NB4 (cell line): ENCODE results near the gene CTSA.

Source experiments
- CTCF ChIP-seq: IDR thresholded peaks from one replicate; pipeline ENCODE4 v1.5.1; 2012; ENCODE audit warnings: low read depth, low read length
- MAX ChIP-seq: IDR thresholded peaks from 2 replicates; pipeline ENCODE4 v1.6.1; 2011; ENCODE audit warnings: low read depth, low read length
- POLR2A ChIP-seq: IDR thresholded peaks from 2 replicates; pipeline ENCODE4 v1.6.1; 2011; ENCODE audit warnings: mild to moderate bottlenecking; ENCODE audit not compliant: insufficient read length; ENCODE audit errors: extremely low read depth

DNA sequence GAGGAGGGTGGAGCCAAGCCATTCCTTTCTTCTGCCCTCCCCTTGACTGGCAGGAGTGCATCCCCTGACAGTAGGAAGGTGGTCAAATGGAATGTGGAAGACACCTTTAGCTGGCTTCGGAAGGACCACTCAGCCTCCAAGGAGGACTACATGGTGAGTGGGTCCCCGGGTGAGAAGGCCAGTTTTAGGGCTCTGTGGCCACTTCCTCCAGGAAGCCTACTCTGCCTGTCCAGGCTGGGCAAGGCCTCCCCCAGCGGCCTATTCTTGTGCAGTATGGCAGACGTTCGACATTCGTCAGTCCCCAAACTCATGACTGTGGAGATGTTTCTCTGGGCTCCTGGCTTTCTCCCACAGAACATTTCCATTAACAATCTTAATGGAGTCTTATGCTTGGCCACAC is 52.5 kb downstream of the CTSA start:
- TF ChIP-seq CTCF, result no peak
- no peak for TF ChIP-seq POLR2A
- no peak for TF ChIP-seq MAX
